ENCODE results near the gene TIMM10. TPM values are rescaled to one million over a fixed set of nuclear protein-coding genes. Genes with fewer than 3 reads are reported as not detected.

TIMM10 gene
- polyA plus RNA-seq, 1 donor: 32.4 TPM

DNA sequence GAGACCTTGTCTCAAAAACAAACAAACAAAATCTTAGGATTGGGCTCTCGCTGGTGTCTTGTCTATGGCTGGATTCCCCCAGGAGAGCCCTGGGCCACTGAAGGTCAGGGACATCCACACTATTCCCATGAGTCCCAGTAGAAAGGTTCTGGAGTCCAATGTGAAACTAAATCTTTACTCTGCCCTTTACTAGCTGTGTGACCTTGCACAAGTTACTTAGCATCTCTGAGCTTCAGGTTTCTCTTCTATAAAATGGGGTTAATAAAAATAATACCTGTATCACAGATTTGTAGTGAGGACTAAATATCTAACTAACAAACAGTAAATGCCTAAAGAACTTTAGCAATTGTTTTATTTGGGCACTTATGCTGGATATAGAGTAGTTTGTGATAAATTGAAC is 24.0 kb downstream of the TIMM10 start:
- no peak for DNase-seq

DNA sequence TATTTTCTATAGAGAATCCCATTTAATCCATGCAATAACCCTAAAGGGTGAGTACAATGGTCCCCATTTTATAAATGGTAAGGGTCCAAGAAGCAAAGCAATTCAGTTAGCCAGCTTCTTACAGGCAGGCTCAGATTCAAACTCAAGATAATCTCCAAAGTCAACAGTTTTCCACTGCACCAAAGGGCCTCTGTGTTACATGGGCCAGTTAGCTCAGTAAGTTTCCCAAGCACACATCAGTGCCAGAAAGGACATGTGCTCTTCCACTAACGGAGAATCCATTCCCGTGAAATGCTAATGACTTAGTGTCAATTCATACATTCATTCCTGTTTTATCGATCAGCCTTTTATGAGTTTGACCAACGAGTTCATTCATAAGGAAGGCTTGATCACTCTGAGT is 26.0 kb downstream of the TIMM10 start:
- no peak for DNase-seq

DNA sequence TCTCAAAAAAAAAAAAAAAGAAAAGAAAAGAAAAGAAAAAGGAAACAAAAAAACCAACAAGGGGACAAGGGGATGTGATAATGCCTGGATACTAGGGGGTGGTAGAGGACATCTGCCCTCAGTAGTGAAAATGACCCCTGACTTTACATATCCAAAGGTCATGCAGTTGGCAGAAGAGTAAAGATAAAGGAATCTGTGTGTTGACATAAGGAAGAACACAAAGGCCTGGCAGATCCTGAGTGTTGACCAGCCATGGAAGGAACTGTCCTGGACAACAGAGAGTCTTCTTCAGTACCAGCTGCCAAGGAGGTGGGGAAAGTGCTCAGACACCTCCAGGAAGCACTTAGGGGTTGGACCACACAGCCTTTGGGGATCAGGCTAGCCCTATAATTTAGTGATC is 27.7 kb downstream of the TIMM10 start:
- no peak for DNase-seq

DNA sequence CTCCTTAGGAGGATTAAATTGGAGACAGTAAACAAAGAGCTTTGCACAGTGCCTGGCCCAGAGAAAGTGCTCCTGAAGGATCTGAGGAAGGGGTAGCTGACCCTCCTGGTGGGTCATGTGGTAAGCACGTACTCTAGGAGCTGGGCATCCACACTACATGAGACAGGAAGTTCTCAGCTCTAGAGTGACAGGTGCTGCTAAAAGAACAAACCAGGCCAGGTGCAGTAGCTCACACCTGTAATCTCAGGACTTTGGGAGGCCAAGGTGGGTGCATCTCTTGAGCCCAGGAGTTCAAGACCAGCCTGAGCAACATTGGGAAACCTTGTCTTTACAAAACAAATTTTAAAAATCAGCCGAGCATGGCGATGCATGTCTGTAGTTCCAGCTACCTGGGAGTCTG is 28.2 kb downstream of the TIMM10 start:
- DNase-seq: no peak

DNA sequence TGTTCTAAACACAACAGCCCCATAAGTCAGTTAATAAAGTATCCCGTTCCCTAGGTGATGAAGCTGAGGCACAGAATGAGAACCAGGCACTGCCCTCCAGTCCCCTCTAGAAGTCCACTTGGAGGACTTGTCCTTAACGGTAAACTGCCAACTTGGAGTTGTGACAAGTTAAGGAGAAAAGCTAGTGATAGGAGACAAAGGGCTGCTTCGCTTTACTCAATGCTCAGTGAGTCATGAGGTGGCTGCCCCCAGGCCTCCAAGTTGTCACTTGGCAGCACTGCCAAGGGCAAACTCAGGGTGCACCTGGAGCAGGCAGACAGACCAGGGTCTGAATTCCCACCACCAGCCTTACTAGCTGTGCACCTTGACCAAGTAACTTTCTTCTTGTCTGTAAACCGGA is 28.6 kb downstream of the TIMM10 start:
- no peak for DNase-seq

DNA sequence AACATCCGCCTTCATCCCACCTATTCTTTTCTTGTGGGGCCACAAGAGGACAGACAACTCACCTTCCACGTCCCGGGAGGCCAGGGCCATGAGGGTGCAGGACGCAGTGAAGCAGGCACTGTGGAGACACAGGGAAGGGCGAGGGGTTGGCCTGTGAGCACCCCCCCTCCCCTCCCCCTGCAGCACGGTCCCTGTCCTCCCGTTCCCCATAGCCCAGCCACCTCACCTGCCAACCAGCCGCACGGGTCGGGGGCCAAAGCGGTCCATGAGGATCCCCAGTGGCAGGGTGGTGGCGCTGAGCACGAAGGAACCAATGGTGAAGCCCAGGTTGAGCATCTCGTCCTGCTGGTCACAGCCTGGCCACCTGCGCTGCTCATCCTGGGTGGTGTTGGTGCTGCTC is 29.6 kb downstream of the TIMM10 start:
- no peak for DNase-seq

DNA sequence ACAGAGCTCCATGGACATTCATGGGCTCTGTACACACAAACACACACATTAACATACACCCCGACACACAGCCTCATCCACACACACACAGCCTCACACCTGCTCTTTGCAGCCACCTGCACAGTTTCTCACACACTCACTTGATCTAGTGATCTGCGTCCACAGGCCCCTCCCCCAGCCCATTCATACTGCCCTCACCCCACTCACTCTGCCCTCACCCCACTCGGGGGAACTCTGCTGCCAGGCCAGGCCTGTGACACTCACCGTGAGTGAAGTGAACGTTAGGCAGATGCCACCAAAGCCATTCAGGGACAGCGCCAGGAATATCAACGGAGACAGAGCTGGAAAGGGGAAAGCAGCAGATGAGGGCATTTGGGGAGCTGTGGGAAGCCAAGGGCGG is 30.0 kb downstream of the TIMM10 start:
- no peak for DNase-seq

DNA sequence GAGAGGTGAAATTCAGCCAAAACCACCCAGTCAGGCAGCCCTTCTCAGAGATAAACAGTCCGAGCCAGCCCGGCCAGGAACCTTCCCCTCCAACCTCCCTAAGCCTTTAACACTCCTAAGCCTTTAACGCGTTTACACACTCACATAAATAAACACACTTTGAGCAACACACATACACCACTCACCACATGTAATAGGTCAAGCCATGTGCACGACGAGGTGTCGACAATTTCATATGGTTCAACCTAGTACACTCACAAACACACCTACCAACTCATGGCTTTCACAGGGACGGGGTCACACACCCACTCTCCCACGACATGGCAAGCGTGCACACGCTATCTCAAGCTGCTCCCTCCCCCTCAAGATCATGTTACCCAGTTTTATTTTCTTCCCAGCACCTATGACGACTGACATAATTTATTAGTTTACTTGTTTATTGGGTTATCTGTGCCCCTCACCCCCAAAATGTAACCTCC is 30.5 kb downstream of the TIMM10 start:
- DNase-seq: no peak

DNA sequence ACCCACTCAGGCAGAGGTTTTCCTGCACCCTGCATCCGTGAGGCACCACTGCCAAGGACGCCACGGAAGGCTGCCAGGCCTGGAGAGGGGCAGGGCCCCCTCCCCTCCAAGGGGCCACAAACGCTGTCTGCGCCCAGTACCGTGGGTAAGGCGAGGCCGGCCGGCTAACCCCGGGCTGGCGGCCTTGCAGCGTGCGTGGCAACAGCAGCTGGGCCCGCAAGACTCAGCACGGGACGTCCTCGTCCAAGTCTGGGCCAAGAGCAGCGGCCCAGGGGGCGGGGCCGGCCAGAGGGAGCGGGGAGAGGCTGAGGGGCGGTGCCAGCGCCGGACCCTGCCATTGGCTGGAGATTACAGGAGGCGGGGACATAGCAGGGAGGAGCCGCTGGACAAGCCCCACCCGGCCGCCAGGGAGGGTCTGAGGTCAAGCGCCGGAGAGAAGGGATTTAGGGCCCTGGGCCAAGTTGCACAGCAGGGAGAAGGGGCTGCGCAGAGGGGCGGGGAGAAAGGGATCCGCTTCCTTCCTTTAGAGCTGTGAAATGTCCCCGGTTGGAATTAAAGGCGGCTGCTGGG is 31.1 kb downstream of the TIMM10 start:
- DNase-seq: peak; percentile 92

DNA sequence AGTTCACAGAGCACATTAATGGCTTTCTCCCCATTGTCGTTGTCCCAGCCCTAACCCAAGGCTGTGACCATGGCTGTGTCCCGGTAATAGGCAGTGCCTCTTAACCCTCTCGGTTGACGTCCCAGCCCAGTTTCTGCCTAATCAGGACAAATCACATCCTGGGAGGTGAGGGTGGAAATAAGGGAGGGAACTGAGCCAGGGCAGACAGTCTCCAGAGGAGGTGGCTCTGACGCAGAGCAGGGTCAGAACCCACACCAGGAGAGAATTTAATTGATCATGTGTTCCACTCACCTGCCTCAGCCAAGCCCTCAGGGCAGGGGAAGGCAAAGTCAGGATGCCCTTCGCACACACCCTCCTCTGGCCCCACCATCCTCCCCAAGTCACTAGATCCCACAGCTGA is 32.0 kb downstream of the TIMM10 start:
- no peak for DNase-seq

DNA sequence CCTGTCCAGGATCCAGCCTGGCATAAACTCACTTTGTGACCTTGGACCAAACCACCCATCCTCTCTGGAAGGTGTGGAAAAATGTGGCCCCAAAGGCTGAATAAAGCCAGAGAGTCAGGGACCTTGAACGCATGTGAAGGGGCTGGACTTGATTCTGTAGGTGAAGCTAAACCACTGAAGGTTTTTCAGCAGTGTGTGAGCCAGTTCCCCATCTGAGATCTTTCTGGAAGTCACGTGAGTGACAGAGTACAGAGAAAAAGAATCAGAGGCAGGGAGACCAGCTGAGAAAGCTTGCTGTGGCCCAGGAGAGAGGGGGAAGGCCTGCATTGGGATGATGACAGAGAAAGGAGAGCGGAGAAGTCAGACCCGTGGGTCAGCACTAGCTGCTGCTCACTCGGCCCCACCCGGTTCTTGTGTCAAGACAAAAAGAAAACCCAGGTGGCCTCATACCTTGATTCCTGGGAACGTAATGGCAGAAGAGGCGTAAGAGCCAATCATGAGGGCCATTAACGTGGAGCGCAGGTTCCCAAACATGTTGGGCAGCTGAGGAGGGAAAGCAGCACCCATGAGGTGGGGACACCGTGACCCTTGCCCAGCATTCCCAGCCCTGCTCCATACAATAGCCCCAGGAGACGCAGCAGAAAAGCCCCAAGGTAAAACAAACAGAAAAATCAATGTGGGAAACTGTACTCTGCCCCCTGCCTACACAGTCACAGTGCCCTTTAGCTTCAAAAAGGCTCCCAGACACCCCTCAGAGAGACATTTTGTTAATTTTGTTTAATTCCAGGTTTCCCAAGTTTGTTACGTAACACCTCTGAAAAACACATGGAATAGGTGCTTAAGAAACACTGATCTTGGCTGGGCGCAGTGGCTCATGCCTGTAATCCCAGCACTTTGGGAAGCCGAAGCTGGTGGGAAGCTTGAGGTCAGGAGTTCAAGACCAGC is 33.0 kb downstream of the TIMM10 start:
- DNase-seq: no peak

DNA sequence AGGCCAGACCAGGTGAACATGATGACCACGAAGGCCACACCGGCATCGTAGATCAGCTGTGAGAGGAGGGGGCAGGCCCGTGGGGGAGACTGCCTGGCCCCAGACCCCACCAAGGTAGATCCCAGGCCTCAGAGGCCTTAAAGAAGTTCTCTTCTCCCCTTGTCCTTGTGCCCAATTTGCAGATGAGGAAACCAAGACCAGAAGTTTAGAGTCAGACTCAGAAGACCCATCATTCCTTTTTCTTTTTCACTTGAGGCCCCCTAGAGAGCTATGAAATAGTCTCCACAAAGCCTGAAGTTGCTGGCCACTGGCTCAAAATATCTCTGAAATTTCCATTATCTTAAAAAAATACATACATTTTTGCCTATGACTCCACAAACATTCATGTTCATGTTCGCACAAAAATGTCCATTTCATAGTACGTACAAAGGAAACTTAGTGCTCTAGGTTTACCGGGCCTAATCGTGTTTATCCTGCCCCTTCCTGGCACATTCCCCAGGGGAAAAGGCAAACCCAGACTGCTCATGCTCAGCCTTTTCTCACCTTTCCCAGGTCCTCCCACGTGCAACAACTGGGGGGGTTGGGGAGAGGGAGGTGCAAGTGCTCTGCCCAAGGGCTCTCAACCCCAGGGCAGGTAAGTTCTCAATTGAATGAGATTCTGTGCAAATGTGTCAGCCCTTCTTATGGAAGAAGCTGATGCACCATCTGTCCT is 34.3 kb downstream of the TIMM10 start:
- no peak for DNase-seq

DNA sequence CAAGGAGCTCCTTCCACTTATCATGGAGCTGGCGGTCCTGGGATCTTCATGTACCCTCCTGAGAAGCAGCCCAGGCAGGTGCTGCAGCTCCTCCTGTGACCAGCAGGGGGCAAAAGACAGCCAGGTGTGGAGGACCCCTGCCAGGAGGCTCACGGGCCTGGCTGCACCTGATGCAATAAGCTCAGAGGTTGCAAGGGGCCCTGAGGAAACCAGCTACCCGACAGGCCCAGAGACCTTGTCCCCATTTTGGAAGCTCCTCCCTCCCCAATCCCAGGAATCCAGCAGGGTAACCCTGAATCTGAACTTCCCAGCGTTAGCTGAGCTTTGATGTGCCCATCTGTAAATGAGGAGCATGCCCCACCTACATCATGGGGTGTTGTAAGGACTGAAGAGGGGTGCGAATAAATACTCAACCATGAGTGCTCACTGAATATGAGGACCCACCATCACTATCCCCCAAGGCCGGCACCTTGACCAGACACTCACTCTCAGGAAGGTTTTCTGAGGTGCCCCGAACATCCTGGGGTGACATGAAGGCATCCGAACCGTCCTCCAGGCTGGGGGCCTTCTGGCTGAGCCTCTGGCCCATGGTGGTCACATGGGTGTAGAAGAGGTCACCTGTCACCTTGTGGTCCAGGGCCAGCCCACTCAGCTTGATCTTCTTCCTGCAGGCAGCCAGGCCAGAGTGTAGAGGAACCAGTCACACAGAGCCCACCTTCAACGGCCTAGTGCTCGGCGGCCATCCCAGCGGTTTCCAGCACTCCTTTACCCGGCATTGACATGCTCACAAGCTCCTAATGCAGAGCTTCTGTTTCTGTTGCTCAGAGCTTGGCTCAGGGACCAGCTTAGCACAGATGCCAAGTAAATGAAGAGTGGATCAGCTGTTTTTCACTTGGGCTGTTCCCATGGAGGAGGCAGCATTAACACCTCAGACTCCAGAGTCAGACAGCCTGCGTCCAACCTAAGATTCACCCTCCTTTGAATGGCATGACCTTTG is 36.7 kb downstream of the TIMM10 start:
- no peak for DNase-seq

DNA sequence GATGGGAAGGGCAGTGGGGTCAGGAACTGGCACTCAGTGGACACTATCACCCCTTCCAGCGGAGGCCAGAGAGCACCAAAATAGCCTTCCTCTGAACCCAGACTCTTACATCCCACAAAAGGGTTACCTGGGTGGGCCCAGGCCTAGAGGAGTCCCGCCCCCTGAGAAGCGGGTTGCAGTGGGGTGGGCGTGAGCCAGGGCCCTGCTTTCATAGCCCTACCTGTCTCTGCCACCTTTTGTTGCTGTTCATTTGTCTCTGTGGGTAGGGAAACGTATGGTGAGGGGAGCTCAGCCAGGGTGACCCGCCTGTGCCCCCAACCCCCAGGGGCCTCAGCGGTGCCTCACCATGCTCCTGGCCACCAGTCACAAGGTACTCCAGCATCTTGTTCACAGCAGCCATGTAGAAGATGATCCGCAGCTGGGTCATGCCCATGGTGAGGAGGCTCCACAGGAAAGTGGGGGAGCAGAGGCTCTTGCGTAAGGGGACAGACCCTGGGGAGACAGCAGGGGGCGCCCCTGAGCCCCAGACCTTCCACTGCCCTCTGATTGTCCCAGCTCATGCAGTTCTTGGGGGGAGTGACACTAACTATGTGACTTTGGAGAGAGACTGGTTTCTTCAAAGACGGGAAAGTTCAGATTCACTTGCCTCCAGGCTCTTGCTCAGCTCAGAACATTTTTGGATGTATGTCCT is 39.0 kb downstream of the TIMM10 start:
- DNase-seq: no peak

DNA sequence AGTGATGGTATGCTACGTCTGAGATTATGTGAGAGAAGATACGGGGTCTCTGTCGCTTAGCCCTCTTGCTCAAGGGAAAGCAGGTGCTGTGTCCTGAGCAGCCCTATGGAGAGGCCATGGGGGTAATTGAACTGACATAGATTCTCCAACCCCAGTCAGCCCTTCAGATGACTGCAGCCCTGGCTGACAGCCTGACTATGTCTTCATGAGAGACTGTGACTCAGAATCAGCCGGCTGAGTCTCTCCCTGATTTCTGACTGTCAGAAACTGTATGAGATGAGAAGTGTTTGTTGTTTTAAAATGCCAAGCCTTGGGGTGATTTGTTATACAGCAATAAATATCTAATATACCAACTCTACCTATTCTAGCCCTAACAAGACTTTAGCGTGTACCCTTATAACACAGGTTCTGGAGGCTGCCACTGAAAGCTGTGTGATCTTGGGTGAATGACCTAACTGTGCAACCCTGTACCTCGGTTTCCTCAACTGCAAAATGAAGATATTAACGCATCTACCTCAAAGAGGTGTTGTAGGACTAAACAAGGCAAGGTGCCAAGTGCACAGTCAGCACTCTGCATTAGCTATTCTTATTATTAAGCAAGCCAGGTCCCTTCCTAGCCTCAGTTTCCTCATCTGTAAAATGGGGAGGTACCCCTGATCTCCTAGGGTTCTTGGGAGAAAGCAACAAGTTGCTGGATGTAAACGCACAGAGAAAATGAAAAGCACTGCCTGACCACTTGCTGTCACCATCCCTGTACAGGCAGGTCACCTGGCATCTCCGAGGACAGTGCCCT is 39.9 kb downstream of the TIMM10 start:
- no peak for DNase-seq

DNA sequence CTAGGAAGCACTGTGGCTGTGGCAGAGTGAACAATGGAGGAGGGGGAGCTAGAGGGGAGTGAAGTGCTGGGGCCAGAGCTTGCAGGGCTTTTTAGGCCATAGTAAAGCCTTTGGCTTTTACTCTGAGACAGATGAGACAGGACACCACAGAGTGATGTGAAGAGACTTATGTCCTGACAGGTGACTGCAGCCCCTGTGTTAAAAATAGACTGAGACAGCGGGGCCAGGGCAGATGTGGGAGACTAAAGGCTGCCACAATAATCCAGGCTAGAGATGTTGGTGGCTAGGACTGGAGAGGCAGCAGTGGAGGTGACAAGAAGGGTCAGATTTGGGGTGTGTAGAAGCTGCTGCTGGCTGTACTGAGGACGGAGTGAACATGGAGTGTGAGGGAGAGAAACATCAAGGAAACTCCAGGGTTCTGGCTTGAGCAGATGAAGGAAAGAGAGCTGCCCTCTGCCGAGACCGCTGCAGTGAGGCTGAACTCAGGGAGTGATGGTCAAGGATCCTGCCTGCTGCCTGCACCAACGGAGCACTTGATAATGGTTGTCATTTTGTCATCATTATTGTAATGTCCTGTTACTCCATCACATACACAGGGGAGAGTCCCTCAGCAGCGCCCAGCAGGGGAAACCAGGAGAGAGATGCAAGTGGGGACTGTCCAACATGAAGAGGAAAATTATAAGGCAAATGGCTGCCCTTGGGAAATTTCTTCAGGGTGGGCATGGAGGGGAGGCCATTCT is 42.5 kb downstream of the TIMM10 start:
- DNase-seq: no peak

DNA sequence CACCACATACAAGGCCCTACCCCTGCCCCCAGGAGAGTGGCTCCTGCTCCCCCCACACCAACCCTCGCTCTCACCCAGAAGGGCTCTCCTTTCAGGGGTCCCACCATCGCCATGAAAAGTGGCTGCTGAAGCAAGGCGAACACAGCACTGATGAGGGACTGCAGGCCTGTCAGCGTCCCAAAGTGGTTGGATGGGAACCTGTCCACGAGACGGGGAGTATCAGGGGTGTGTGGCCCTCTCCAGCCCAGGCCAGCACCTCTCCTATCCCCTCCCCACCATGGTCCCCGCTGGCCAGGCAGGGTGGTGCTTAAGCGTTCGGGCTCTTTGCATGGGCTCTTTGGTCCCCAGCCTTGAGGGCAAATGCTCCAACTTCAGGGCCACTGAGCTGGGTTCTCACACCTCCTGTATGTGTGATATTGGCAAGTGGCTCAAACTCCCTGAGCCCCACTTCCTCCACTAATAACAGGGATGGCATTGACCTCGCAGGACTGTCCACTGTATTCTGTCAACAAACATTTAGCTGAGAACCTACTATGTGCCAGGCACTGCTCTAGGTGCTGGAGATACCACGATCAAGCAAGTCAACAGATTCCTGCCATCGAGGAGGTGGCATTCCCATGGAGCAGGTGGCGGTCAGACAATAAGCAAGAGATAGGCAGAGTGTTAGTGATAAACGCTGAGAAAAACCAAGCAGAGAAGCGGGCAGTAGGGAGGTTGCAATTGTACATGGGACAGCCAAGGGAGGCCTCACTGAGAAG is 43.4 kb downstream of the TIMM10 start:
- no peak for DNase-seq

DNA sequence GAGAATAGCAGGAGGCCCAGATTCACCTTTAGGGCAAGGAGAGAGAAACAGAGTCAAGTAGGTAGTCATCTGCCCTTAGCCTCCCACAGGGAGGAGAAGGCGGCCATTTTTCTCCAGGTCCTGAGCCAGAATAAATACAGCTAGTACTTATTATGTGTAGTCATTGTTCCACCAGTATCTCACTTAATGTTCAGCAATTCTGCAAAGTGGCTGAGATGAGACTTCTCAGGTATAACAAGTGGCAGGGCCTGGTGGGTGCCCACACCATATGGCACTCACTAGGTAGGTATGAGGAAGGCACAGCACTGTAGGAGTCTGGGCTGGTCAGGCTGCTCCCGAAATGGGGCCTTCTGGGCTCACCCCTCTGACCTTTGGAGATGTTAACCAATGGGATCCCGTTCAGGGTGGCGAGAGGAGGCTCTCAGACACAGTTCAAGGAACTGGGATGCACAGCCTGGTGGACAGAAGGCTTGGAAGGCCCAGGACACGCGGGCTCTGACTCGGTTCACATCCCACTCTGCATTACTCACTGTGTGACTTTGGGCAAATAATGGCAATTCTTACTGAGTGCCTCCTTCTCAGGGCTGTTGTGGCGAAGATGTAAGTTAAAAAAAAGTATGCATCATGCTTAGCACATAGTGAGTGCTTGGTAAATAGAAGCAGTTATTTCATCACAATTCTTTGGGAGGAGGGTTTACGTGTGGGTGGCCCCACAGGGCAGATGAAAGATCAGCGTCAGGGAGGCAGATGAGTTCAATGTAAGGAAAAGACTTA is 45.1 kb downstream of the TIMM10 start:
- no peak for DNase-seq
